ENCODE data around the gene ARID5B.
"Not testable (repeated sequence)": the region's sequence is repeated elsewhere in the genome, so short reads cannot be mapped to it uniquely, and the experiment has no call there.

The ARID5B gene, protein sequence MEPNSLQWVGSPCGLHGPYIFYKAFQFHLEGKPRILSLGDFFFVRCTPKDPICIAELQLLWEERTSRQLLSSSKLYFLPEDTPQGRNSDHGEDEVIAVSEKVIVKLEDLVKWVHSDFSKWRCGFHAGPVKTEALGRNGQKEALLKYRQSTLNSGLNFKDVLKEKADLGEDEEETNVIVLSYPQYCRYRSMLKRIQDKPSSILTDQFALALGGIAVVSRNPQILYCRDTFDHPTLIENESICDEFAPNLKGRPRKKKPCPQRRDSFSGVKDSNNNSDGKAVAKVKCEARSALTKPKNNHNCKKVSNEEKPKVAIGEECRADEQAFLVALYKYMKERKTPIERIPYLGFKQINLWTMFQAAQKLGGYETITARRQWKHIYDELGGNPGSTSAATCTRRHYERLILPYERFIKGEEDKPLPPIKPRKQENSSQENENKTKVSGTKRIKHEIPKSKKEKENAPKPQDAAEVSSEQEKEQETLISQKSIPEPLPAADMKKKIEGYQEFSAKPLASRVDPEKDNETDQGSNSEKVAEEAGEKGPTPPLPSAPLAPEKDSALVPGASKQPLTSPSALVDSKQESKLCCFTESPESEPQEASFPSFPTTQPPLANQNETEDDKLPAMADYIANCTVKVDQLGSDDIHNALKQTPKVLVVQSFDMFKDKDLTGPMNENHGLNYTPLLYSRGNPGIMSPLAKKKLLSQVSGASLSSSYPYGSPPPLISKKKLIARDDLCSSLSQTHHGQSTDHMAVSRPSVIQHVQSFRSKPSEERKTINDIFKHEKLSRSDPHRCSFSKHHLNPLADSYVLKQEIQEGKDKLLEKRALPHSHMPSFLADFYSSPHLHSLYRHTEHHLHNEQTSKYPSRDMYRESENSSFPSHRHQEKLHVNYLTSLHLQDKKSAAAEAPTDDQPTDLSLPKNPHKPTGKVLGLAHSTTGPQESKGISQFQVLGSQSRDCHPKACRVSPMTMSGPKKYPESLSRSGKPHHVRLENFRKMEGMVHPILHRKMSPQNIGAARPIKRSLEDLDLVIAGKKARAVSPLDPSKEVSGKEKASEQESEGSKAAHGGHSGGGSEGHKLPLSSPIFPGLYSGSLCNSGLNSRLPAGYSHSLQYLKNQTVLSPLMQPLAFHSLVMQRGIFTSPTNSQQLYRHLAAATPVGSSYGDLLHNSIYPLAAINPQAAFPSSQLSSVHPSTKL

DNA sequence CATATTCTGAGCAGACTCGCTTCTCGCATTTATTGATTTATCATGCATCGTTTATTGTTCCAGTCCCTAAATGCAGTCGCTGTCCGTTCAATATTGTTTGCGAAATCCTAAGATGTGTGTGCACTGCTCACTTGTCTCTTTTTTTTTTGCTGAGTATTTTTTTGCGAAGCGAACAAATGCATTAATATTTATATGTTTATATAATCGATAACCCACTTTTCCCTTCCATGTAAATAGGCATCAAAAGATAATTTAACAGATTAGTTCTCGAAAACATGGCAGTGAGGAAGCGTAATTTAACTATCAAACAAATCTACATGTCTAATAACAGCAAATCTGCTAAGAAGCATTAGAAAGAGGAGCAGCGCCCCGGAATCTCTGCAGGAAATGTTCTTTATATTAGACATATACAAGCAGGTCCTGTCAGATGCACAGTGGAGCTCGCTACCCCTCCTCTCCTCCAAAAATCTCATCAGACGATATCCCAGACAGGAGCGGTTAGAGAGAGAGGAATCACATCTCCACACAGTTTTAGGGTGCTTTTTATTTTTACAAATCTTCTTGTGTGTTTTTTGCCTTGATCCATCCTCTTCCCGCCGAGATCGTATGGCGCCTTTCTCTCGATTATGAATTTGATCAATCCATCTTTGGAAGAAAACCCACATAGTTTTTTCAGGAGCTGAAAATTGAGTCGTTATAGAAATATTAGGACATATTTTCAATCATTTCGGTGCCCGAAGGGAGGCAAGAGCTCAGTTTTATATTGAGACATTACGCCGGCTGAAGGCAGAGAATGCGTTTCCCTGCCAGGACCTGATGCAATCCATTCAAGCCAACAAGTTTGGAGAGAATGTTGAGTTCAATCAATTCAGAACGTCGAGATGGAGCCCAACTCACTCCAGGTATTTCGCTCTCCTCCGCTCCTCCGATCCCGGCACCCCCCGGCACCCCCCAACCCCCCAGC is at the start of gene ARID5B:
Gene ARID5B, plus strand, starts transcription at position 871 of the 964 bp plus-strand sequence. Its CDS starts 11 bp downstream, at position 882.
- in situ Hi-C loops (cut with MboI; ENCODE audit: low sequenced_read_pairs) = no loop called here

DNA sequence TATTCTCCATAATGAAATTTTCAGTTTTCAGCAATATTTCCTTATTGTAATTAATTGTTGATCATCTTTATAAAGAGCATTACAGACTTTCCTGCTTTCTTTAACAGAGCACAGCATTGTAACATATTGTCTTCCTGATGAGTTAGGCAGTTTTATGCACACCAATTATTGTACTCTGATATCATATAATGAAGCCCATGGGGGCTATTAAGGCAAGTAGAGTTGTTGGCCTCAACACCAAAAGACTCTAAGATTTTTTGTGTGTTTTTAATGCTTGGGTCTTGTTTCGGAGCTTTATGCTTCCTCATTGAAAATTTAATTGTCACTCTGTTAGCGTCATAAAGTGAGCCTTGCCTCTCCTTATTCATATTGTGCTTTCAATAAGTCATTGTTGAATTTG is 49.2 kb upstream of the ARID5B start:
- in situ Hi-C loops (cut with MboI; ENCODE audit: low sequenced_read_pairs) = no loop called here

DNA sequence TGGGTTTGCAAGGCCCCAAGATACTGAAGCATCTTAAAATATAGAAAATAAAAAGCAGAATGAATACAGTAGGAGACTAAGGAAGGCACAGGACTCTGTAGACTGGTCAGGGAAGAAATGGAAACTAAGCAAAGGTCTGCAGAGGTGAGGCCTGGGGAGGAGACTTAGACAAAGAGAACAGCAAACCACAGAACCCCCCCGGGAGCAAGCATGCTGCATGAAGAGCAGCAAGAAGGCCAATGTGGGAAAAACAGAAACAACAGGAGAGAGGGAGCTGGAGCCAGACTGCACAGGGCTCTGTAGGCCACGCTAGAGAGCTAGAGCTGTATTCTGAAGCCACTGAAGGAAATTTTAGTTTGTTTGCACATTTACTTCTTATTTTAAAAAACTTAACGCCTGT is 45.7 kb upstream of the ARID5B start:
- in situ Hi-C loops (cut with MboI; ENCODE audit: low sequenced_read_pairs) = no loop called here

DNA sequence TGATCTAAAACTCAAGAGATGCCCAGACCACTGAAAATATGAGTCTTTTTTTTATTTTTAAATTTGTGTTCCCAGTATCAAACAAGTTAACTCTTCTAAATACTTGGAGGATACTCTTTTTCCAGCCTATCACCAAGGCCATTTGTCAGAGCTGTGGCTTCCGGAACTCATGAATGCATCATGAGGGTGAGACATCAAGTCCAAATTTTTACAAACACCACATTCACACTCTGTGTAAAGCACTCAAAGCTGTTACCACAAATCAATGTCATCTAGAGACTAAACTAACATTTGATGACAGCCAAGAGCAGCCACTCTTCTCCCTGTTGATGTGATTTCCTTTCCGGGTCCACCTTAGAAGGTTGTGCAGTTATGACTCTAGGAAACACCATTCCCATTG is 43.8 kb upstream of the ARID5B start:
- in situ Hi-C loops (cut with MboI; ENCODE audit: low sequenced_read_pairs) = no loop called here

DNA sequence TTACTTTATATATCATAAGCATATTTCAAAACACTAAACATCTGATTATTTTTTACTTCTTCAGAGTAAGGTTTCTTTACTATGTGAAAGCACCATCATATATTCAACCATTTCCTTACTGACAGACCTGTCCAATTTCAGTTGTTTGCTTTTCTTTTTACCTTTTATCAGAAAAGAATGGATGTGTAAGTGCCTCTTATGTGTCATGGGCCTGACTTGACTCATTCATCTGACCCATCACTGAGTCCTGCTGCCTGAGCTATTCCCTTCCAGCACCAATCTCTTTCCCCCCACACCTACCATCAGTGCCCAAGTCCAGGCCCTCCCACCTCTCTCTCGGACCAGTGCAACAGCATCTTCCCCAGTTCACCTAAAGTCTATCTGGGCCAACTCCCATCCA is 41.7 kb upstream of the ARID5B start:
- in situ Hi-C loops (cut with MboI; ENCODE audit: low sequenced_read_pairs) = no loop called here

DNA sequence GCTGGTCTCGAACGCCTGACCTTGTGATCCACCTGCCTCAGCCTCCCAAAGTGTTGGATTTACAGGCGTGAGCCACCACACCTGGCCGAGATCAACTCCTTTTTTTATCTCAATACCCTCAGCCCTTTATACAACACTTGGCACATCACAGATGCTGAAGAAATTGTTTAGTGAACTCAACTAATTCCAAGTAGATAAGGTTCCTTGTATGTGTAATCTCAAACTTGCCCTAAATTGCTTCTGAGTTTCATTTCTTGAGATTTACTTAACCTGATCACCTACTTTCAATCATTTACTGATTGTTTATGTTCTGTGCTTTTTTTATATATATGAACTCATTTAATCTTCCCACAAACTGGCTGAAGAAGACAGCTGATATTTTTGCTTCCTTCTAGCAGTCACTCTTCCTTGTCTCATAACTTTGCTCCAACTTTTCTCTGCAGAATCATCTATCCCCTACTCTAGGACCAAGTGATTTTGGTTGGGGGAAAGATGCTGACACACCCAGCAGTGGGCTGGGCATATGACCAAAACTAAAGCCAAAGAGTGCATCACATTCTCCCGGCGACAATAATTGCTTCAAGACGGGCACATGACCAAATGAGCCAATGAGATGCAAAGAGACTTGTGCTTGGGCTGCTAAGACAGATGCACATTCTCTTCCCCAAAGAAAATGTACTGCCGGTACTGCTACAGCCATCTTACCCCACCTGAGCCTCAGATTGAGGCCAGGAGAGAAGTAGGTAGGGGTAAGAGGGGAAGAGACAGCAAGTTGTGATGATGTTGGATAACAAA is 40.3 kb upstream of the ARID5B start:
- in situ Hi-C loops (cut with MboI; ENCODE audit: low sequenced_read_pairs) = no loop called here

DNA sequence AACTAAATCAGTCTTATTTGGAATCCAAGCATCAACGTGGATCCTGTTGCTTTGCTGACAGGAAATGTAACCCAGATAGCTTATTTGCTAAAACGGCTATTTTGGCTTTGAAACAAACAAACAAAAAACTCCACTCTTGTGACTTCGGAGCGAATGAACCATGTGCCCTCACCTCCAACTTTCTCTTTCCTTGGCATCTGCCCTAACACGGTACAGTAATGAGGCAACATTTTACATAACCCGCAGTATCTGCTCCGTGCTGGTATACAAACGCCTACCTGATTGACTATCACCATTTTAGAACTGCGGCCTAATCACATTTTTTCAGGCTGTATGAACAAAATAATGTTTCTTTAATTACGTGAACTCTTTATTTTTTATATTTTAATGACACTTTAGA is 37.5 kb upstream of the ARID5B start:
- in situ Hi-C loops (cut with MboI; ENCODE audit: low sequenced_read_pairs) = no loop called here

DNA sequence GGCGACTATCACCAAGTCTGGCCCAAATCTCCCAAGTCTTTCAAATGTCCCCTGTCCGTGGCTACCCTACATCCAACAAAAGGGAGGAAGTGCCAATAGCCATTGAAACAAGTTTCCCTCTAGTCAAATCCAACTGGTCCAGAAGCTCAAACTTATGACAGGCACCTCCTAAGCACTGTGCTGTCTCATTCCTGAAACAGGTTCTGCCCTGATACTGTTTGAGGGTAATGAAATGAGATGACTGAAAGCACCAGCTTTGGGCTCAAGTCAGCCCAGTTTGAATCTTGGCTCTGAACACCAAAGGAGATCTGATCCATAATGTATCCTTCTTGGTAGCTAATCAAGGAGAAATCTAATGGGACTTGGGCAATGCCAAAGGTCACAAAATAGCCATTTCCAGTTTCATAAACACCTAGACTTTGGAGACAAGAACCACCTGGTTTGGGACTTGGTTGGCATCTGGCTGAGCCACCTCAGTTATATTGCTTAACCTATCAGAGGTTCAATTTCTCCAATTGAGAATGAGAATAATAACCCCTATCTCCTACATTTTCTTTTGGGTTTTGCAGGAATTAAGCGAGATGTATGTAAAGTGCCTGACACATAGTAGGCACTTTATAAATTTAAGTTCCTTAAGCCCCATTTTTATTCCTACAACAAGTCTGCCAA is 34.7 kb upstream of the ARID5B start:
- in situ Hi-C loops (cut with MboI; ENCODE audit: low sequenced_read_pairs) = no loop called here

DNA sequence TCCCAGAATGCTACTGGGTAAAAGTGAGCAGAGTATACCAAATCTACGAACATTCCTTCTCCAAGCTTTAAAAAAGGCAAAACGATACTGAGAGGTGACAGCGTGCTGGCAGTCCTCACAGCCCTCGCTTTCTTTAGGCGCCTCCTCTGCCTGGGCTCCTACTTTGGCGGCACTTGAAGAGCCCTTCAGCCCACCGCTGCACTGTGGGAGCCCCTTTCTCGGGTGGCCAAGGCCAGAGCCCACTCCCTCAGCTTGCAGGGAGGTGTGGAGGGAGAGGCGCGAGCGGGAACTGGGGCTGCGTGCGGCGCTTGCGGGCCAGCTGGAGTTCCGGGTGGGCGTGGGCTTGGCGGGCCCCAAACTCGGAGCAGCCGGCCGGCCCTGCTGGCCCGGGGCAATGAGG is 34.1 kb upstream of the ARID5B start:
- in situ Hi-C loops (cut with MboI; ENCODE audit: low sequenced_read_pairs) = not testable (repeated sequence)

DNA sequence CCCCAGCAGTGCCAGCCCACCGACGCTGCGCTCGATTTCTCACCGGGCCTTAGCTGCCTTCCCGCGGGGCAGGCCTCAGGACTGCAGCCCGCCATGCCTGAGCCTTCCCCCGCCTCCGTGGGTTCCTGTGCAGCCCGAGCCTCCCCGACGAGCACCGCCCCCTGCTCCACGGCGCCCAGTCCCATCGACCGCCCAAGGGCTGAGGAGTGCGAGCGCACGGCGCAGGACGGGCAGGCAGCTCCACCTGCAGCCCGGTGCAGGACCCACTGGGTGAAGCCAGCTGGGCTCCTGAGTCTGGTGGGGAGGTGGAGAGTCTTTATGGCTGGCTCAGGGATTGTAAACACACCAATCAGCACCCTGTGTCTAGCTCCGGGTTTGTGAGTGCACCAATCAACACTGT is 33.7 kb upstream of the ARID5B start:
- in situ Hi-C loops (cut with MboI; ENCODE audit: low sequenced_read_pairs) = not testable (repeated sequence)

DNA sequence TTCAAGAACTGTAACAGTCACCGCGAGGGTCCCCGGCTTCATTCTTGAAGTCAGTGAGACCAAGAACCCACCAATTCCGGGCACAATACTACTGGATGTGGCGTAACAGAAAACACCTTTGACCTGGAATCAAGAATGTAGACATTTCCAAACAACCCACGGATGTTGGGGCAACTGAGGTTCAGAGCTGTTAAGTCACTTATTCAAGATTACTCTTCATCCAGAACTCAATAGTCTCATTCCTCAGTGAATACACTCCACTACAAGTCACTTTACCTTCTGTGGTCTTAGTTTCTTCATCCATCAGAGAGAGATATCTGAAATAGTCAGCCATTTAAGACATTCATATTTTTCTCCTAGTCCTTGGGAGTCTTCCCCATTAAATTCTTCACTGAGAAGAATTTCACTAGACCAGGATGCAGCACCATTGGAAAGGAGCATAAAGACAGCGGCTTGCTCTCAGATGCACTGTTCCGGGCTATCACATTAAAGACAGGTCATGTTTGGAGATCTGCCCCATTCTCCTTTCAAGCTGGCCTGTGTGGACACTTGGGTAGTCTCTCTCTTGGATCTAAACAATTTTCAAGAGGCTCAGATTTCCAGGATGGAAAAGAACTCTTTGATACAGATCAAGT is 32.3 kb upstream of the ARID5B start:
- in situ Hi-C loops (cut with MboI; ENCODE audit: low sequenced_read_pairs) = no loop called here

DNA sequence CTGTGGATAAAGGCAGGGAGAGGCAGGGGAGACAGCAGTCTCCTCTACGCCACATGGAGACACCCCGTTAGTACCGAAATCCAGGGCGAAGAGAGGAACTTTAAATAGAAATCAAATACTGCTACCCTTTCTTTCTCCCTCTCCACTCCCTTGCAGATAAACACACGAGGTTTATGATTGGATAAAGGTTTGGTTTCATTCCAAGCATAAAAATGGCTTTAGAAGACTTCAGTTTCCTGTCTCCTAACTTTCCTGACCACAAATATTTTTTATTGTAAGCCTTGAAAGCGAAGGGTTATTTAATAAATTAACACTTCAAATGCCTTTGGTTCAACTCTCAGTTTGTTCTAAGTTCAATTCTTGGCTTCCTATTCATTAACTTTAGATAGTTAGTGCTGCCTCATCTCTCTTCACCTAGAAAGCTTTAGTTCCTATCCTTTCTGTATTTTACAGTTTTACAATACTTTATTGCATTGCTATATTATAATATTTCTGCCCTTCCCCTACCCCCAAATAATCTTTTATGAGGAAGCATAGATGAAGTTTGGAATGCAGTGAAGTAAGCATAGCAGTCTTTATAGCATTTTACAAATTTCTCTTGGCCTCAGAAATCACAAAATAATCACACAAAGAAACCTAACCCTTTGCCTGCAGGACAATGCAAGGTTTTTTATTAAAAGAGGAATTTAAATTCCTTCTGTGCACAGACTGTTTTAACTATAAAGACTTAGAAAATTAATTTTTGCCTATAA is 31.5 kb upstream of the ARID5B start:
- in situ Hi-C loops (cut with MboI; ENCODE audit: low sequenced_read_pairs) = no loop called here

DNA sequence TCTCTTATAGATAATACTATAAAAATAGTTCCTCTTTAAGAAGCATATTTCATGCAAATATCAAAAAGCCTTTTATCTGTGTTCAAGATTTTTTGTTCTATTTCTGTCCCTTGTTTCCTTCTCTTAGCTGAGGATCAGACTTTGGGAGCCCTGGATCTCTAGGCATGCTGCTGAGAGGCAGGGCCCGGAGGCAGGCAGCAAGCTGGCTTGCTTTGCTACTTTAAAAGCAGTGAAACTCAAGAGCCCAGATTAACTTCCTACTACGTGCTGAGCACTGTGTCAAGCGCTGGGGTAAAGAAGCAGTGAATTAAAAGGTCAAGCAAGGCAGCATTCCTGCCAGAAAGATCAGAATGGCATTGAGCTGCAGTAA is 31.0 kb upstream of the ARID5B start:
- in situ Hi-C loops (cut with MboI; ENCODE audit: low sequenced_read_pairs) = no loop called here

DNA sequence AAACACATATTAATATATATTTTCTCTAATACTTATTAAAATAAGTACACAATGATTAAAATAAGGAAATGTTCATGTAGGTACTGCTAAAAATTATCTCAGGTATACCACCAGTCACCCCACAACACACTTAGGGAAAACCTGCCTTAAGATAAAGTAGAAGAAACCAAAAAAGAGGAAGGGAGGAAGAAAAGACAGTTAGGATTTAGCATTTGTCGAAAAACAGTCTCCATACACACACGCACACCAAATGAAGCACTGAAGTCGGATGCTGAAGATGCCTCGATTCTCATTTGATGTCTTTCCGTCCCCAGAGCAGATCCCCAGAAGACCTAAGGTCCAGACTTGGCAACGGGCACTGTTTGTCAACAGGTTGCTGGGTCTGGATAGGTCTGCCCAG is 30.0 kb upstream of the ARID5B start:
- in situ Hi-C loops (cut with MboI; ENCODE audit: low sequenced_read_pairs) = no loop called here

DNA sequence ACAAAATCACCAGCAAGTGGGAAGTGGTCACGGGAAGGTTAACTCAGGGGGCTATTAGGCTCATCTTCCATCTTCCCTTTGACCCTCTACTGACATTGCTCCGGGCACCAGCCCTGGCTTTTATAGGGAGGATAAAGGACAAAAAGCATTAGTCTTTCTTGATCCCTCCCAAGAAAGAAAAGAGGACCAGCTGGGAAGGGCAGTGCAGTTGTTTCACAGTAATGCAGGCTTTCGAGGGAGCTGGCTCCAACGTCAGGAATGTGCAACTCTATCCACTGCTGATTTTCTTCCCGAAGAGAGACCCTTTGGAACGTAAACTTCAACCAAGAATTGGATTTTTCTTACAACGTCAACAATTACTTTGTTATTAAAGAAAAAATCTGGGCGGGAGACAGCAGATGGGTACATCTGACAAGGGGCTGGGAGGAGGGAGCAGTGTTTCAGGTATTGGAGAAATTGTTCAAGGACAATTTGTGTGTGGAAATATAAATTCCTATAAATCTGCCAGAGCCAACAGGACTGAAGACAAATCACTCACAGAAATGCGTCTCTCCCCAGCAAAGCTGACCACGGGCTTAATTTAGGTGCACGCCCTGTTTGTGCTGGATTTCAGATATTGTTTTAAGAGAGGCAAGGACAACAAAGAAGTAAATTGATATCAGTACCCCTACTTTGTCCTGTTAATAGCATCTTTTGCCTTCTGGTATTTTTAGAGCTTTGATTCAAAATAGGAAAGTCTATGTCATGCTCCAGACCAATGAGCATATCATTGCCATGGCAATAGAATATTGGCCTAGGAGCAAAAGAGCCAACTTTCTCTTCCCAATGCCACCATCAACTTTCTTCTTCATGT is 23.4 kb upstream of the ARID5B start:
- in situ Hi-C loops (cut with MboI; ENCODE audit: low sequenced_read_pairs) = no loop called here

DNA sequence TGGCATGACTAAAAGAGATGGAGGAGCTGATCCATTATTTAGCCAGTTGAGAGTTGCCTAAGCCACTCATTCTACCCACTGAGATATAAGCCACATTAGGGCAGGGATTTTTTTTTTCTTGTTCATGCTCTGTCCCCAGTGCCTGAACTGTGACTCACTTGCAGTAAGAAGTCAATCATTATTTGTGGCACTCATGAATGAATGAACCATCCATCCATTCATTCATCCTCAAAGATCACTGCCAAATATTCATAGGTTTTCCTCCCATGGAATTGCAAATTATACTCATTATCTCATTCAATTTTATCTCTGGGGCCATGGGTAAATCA is 22.8 kb upstream of the ARID5B start:
- in situ Hi-C loops (cut with MboI; ENCODE audit: low sequenced_read_pairs) = no loop called here
